H9 (cell line): ENCODE results near the gene PRMT5. TPM values are rescaled to one million over a fixed set of nuclear protein-coding genes. Genes with fewer than 3 reads are reported as not detected.

ENCODE experiments used
- DNase-seq: peaks from one replicate; pipeline ENCODE4 v3.0.0-alpha.2; 2017
- H2AFZ ChIP-seq: one replicate; pipeline ENCODE4 v1.6.1; 2013; ENCODE audit warnings: mild to moderate bottlenecking, low read length, control low read depth, moderate library complexity
- H2AK5ac ChIP-seq: 2 replicates; pipeline ENCODE4 v1.6.1; 2013; ENCODE audit warnings: low read length, control low read depth, mixed read lengths; ENCODE audit not compliant: insufficient read length
- H2BK120ac ChIP-seq: one replicate; pipeline ENCODE4 v1.6.1; 2013; ENCODE audit warnings: low read depth, mild to moderate bottlenecking, low read length, control low read depth, inconsistent platforms; ENCODE audit not compliant: poor library complexity, severe bottlenecking
- H2BK12ac ChIP-seq: 2 replicates; pipeline ENCODE4 v1.6.1; 2013; ENCODE audit warnings: low read length, control low read depth, mixed read lengths, low read depth; ENCODE audit not compliant: insufficient read length
- H2BK15ac ChIP-seq: 2 replicates; pipeline ENCODE4 v1.6.1; 2013; ENCODE audit warnings: low read depth, low read length, control low read depth
- H2BK20ac ChIP-seq: one replicate; pipeline ENCODE4 v1.6.1; 2013; ENCODE audit warnings: low read depth, mild to moderate bottlenecking, low read length, control low read depth, inconsistent platforms; ENCODE audit not compliant: poor library complexity, severe bottlenecking
- H2BK5ac ChIP-seq: 2 replicates; pipeline ENCODE4 v1.6.1; 2013; ENCODE audit warnings: low read length, control low read depth, mixed read lengths; ENCODE audit not compliant: insufficient read length
- H3K14ac ChIP-seq: 2 replicates; pipeline ENCODE4 v1.6.1; 2013; ENCODE audit warnings: low read length, control low read depth; ENCODE audit not compliant: insufficient read depth
- H3K18ac ChIP-seq: 2 replicates; pipeline ENCODE4 v1.6.1; 2013; ENCODE audit warnings: low read depth, mild to moderate bottlenecking, mixed read lengths, low read length, control low read depth; ENCODE audit not compliant: insufficient read length
- H3K23ac ChIP-seq: 2 replicates; pipeline ENCODE4 v1.6.1; 2013; ENCODE audit warnings: low read length, control low read depth, mixed read lengths, low read depth; ENCODE audit not compliant: insufficient read length
- H3K23me2 ChIP-seq: 2 replicates; pipeline ENCODE4 v1.6.1; 2013; ENCODE audit warnings: low read depth, mild to moderate bottlenecking, mixed read lengths, low read length, control low read depth; ENCODE audit not compliant: insufficient read length, poor library complexity, severe bottlenecking
- H3K27ac ChIP-seq: 2 replicates; pipeline ENCODE4 v1.5.1; 2013; ENCODE audit warnings: low read length, control low read depth, mixed read lengths, low read depth; ENCODE audit not compliant: insufficient read length
- H3K27me3 ChIP-seq: 2 replicates; pipeline ENCODE4 v1.6.1; 2013; ENCODE audit warnings: low read length, control low read depth, inconsistent platforms; ENCODE audit not compliant: insufficient read depth
- H3K4ac ChIP-seq: 2 replicates; pipeline ENCODE4 v1.6.1; 2013; ENCODE audit warnings: low read depth, mild to moderate bottlenecking, control low read depth, inconsistent platforms, low read length, moderate library complexity
- H3K4me1 ChIP-seq: 2 replicates; pipeline ENCODE4 v1.6.1; 2013; ENCODE audit warnings: low read length, control low read depth, inconsistent platforms; ENCODE audit not compliant: insufficient read depth
- H3K4me2 ChIP-seq: 2 replicates; pipeline ENCODE4 v1.6.1; 2013; ENCODE audit warnings: low read length, control low read depth, mixed read lengths; ENCODE audit not compliant: insufficient read length, insufficient read depth
- H3K56ac ChIP-seq: 2 replicates; pipeline ENCODE4 v1.6.1; 2013; ENCODE audit warnings: low read depth, mild to moderate bottlenecking, mixed read lengths, low read length, control low read depth; ENCODE audit not compliant: insufficient read length
- H3K79me1 ChIP-seq: 2 replicates; pipeline ENCODE4 v1.6.1; 2013; ENCODE audit warnings: low read depth, mild to moderate bottlenecking, moderate library complexity, low read length, control low read depth, inconsistent platforms; ENCODE audit not compliant: insufficient read depth, poor library complexity, severe bottlenecking
- H3K79me2 ChIP-seq: 2 replicates; pipeline ENCODE4 v1.6.1; 2013; ENCODE audit warnings: low read length, control low read depth, inconsistent platforms; ENCODE audit not compliant: insufficient read depth
- H3K9ac ChIP-seq: 2 replicates; pipeline ENCODE4 v1.6.1; 2013; ENCODE audit warnings: low read length, control low read depth, mixed read lengths; ENCODE audit not compliant: insufficient read length; ENCODE audit errors: extremely low read depth
- H3K9me3 ChIP-seq: one replicate; pipeline ENCODE4 v1.6.1; 2013; ENCODE audit warnings: low read depth, low read length, inconsistent platforms; ENCODE audit not compliant: control insufficient read depth
- H3T11ph ChIP-seq: one replicate; pipeline ENCODE4 v1.6.1; 2013; ENCODE audit warnings: mild to moderate bottlenecking, low read length, control low read depth, inconsistent platforms
- H4K20me1 ChIP-seq: one replicate; pipeline ENCODE4 v1.6.1; 2013; ENCODE audit not compliant: control insufficient read depth, insufficient read length, insufficient read depth
- H4K5ac ChIP-seq: 2 replicates; pipeline ENCODE4 v1.6.1; 2013; ENCODE audit warnings: low read depth, mild to moderate bottlenecking, mixed read lengths, low read length, control low read depth; ENCODE audit not compliant: insufficient read length
- H4K8ac ChIP-seq: replicated peaks from 2 replicates; pipeline ENCODE4 v1.6.1; 2013; ENCODE audit warnings: low read length, control low read depth, mixed read lengths, low read depth; ENCODE audit not compliant: insufficient read length
- H4K91ac ChIP-seq: 2 replicates; pipeline ENCODE4 v1.6.1; 2013; ENCODE audit warnings: low read depth, mild to moderate bottlenecking, moderate library complexity, mixed read lengths, low read length, control low read depth; ENCODE audit not compliant: insufficient read length
- H3K27ac Mint-ChIP-seq, 3 experiments: 2 replicates in 2 of 3; 3 replicates in 1 of 3; pipeline ENCODE4 v1.8.0; 2020 to 2021; ENCODE audit warnings: mixed read lengths in 3 of 3, mild to moderate bottlenecking in 1 of 3, moderate library complexity in 1 of 3
- H3K27me3 Mint-ChIP-seq: 2 replicates; pipeline ENCODE4 v1.8.0; 2021; ENCODE audit warnings: low read depth, mild to moderate bottlenecking, moderate library complexity, mixed read lengths
- H3K36me3 Mint-ChIP-seq, 3 experiments: 2 replicates in 2 of 3; 3 replicates in 1 of 3; pipeline ENCODE4 v1.8.0; 2020 to 2021; ENCODE audit warnings: low read depth in 3 of 3, mixed read lengths in 3 of 3; ENCODE audit not compliant: insufficient read depth in 1 of 3
- H3K4me1 Mint-ChIP-seq, 2 experiments: 2 replicates each; pipeline ENCODE4 v1.8.0; 2020; ENCODE audit warnings: mixed read lengths in 2 of 2
- H3K4me3 Mint-ChIP-seq, 2 experiments: 2 replicates in 1 of 2; 3 replicates in 1 of 2; pipeline ENCODE4 v1.8.0; 2020 to 2021; ENCODE audit warnings: mild to moderate bottlenecking in 2 of 2, mixed read lengths in 2 of 2, moderate library complexity in 1 of 2
- H3K9me3 Mint-ChIP-seq, 2 experiments: 2 replicates in 1 of 2; 3 replicates in 1 of 2; pipeline ENCODE4 v1.8.0; 2020; ENCODE audit warnings: mild to moderate bottlenecking in 2 of 2, mixed read lengths in 2 of 2, moderate library complexity in 1 of 2
- WGBS: extraction: QIAGEN DNeasy Blood & Tissue Kit; methylation state at CpG from one replicate; pipeline ENCODE4 v1.1.7; 2013; ENCODE audit warnings: missing lambda C conversion rate, low lambda C conversion rate, mixed read lengths; ENCODE audit not compliant: insufficient read length; ENCODE audit errors: extremely low coverage; 5-methylcytosine and 5-hydroxymethylcytosine counted together
- total RNA-seq: library from RNA; stranded (reverse); gene quantifications from 2 replicates; pipeline ENCODE4 v1.2.1, GENCODE V29; 2021
- TF ChIP-seq, protein P1 (sequence below): fragments of 200-600 bp; sonication (generic); conservative IDR thresholded peaks from 3 replicates; pipeline ENCODE4 v1.8.0; 2021; ENCODE audit warnings: antibody characterized with exemption, mild to moderate bottlenecking

The PRMT5 gene
- total RNA-seq, 1 experiment from 2014 or later, result 141 TPM

DNA sequence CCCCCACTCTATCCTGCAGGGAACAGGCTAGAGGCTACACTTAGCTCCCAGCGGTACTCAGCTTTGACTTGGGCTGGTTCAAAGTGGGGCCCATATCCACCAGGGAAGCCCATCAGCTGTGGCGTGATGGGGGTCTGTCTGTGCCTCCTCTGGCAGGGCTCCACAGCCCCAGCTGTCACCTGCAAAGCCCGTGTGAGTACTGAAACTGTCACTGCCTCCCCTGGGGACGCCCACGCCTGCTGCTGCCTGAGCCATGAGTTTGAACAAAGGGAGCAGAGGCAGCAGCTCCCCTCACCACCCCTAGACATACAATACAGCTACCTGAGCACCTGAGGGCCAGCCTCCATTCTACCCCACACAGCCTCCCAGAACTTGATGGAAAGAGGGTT, 41.2 kb downstream of the PRMT5 start:
- Histone ChIP-seq H4K8ac (no peak overlapping the region), H3K79me1 (no peaks in the 10 kb centered on the region), H4K91ac (no peak overlapping the region), H3K9ac (no peak overlapping the region), H2AFZ (no peak overlapping the region), H2BK5ac (no peak overlapping the region), H3K27me3 (peaks cover 3% of the 10 kb centered on the region; the same call in 1 of the 2 replicates), H2BK20ac (no peak overlapping the region), H3K27ac (no peak overlapping the region), H2BK12ac (no peak overlapping the region), H3K14ac (no peak overlapping the region), H4K5ac (no peak overlapping the region), H3K4me1 (no peaks in the 10 kb centered on the region; the same call in 1 of the 2 replicates), H3K23ac (no peak overlapping the region), H3K79me2 (no peaks in the 10 kb centered on the region), H3K18ac (no peak overlapping the region), H2BK120ac (no peak overlapping the region), H3K4ac (no peak overlapping the region), H4K20me1 (no peaks in the 10 kb centered on the region), H3T11ph (no peak overlapping the region), H3K23me2 (peaks cover 10% of the 10 kb centered on the region), H3K9me3 (no peaks in the 10 kb centered on the region), H2AK5ac (no peak overlapping the region), H3K4me2 (peak overlapping the region; percentile 73), H3K56ac (no peak overlapping the region), H2BK15ac (no peak overlapping the region)
- Mint-ChIP-seq H3K36me3 (peaks cover 0 to 11% (median 6%) of the 10 kb centered on the region in 3 experiments; a peak in 3 of 7 replicates), H3K9me3 (no peaks in the 10 kb centered on the region; a peak in 1 of 5 replicates), H3K4me1 (peaks cover 22 to 32% of the 10 kb centered on the region in 2 experiments), H3K27ac (no peak overlapping the region), H3K4me3 (peak overlapping the region; percentile 87 to 93; a peak in 4 of 5 replicates), H3K27me3 (peaks cover 33% of the 10 kb centered on the region)
- no CpG with 5 or more reads among the region's 5 CpGs for WGBS
- DNase-seq, result no peak
- TF ChIP-seq, protein P1, sequence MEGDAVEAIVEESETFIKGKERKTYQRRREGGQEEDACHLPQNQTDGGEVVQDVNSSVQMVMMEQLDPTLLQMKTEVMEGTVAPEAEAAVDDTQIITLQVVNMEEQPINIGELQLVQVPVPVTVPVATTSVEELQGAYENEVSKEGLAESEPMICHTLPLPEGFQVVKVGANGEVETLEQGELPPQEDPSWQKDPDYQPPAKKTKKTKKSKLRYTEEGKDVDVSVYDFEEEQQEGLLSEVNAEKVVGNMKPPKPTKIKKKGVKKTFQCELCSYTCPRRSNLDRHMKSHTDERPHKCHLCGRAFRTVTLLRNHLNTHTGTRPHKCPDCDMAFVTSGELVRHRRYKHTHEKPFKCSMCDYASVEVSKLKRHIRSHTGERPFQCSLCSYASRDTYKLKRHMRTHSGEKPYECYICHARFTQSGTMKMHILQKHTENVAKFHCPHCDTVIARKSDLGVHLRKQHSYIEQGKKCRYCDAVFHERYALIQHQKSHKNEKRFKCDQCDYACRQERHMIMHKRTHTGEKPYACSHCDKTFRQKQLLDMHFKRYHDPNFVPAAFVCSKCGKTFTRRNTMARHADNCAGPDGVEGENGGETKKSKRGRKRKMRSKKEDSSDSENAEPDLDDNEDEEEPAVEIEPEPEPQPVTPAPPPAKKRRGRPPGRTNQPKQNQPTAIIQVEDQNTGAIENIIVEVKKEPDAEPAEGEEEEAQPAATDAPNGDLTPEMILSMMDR, result no peak
